HEK293 (cell line): ENCODE measurements around the gene HDAC11.

ENCODE experiments used
- CTCF ChIP-seq: fragments of 450-650 bp; formaldehyde crosslinking; IDR thresholded peaks from 2 replicates; pipeline ENCODE4 v1.5.1; 2016; ENCODE audit warnings: missing biosample characterization, missing genetic modification characterization
- ZBTB17 ChIP-seq: fragments of 450-650 bp; formaldehyde crosslinking; IDR thresholded peaks from 2 replicates; pipeline ENCODE4 v1.5.1; 2016; ENCODE audit warnings: missing biosample characterization, missing genetic modification characterization
- ZBTB8A ChIP-seq: fragments of 450-650 bp; formaldehyde crosslinking; IDR thresholded peaks from 2 replicates; pipeline ENCODE4 v1.5.1; 2016; ENCODE audit warnings: missing biosample characterization, missing genetic modification characterization
- ZNF221 ChIP-seq: fragments of 450-650 bp; formaldehyde crosslinking; IDR thresholded peaks from 2 replicates; pipeline ENCODE4 v1.5.1; 2017; ENCODE audit warnings: missing biosample characterization, missing genetic modification characterization, borderline replicate concordance
- ZNF239 ChIP-seq: fragments of 450-650 bp; formaldehyde crosslinking; IDR thresholded peaks from 2 replicates; pipeline ENCODE4 v1.5.1; 2016; ENCODE audit warnings: missing biosample characterization, missing genetic modification characterization
- ZNF274 ChIP-seq, 2 experiments: fragments of 200-500 bp in 1 of 2; fragments of 450-650 bp in 1 of 2; sonication (Bioruptor generic) in 1 of 2; formaldehyde crosslinking in 1 of 2; IDR thresholded peaks; 2 replicates each; pipeline versions ENCODE4 v1.5.1 to v1.6.1; 2014 to 2016; ENCODE audit warnings: borderline replicate concordance in 1 of 2, inconsistent platforms in 1 of 2, low read length in 1 of 2, missing biosample characterization in 1 of 2, missing genetic modification characterization in 1 of 2
- ZNF335 ChIP-seq: fragments of 450-650 bp; formaldehyde crosslinking; conservative IDR thresholded peaks from 2 replicates; pipeline ENCODE4 v1.5.1; 2016; ENCODE audit warnings: missing biosample characterization, missing genetic modification characterization
- ZNF645 ChIP-seq: fragments of 450-650 bp; formaldehyde crosslinking; IDR thresholded peaks from 2 replicates; pipeline ENCODE4; 2016; ENCODE audit warnings: missing biosample characterization, missing genetic modification characterization
- ZNF664 ChIP-seq: fragments of 450-650 bp; formaldehyde crosslinking; IDR thresholded peaks from 2 replicates; pipeline ENCODE4 v1.5.1; 2016; ENCODE audit warnings: missing biosample characterization, missing genetic modification characterization
- ZNF768 ChIP-seq: fragments of 450-650 bp; formaldehyde crosslinking; IDR thresholded peaks from 2 replicates; pipeline ENCODE4 v1.5.1; 2018; ENCODE audit warnings: missing biosample characterization, mild to moderate bottlenecking, missing genetic modification characterization

GRCh38 chr3:13451301-13451673, 28.8 kb upstream of the HDAC11 start:
- no peak for TF ChIP-seq ZNF239 (tag by site-specific recombination)
- TF ChIP-seq ZNF274 (IDR thresholded peaks at IDR 0.05; ENCODE audit: low read length), result no peak
- no peak for TF ChIP-seq ZNF274 (tag by site-specific recombination; IDR thresholded peaks at IDR 0.05; ENCODE audit: borderline replicate concordance)
- no peak for TF ChIP-seq ZNF335 (tag by site-specific recombination)
- no peak for TF ChIP-seq ZNF645 (tag by site-specific recombination)
- no peak; the same call in 1 of the 2 replicates for TF ChIP-seq ZBTB17
- TF ChIP-seq ZNF221 (tag by site-specific recombination), result no peak
- TF ChIP-seq ZNF768, result no peak
- TF ChIP-seq ZBTB8A (tag by site-specific recombination), result no peak
- no peak for TF ChIP-seq CTCF (tag by site-specific recombination)
- no peak for TF ChIP-seq ZNF664 (tag by site-specific recombination)
